Astrocyte of the spinal cord (primary cell): ENCODE data around the gene MTNR1A.

Experiments
- DNase-seq: peaks from one replicate; pipeline ENCODE4 v3.0.0; 2011; ENCODE audit warnings: low read depth, low spot score
- H3K4me3 ChIP-seq: 2 replicates; pipeline ENCODE4 v1.5.1; 2011; ENCODE audit warnings: low read depth, mild to moderate bottlenecking, low read length, moderate library complexity
- in situ Hi-C: cut with HindIII; loops from 2 replicates; pipeline ENCODE4 v1.10.0; 2017; ENCODE audit warnings: low sequenced_read_pairs
- TF ChIP-seq, protein P1 (sequence below): IDR thresholded peaks from 2 replicates; pipeline ENCODE4 v1.5.1; 2012; ENCODE audit warnings: low read depth, mild to moderate bottlenecking, low read length, inconsistent platforms

Gene MTNR1A

DNA sequence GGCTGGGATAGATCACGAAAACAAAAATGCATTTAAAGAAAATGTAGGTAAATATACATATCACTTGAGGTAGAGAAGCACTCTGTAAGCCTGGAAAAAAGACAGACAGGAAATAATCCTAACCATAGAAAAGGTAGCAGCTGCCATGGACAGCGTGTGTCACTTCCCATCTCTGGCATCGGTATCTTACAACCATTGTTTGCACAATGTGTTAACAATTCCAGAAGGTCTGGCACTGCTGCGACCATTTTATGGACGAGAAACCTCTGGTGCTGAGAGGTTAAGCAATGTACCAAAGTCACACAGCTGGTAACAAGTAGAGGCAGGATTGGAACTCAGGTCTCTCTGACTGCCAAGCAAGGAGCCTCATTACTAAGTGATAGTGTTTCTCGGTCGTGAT lies 1.7 kb upstream of the MTNR1A start:
- no peak for DNase-seq
- H3K4me3 ChIP-seq = no peak overlapping the region
- in situ Hi-C loops = no loop called here

DNA sequence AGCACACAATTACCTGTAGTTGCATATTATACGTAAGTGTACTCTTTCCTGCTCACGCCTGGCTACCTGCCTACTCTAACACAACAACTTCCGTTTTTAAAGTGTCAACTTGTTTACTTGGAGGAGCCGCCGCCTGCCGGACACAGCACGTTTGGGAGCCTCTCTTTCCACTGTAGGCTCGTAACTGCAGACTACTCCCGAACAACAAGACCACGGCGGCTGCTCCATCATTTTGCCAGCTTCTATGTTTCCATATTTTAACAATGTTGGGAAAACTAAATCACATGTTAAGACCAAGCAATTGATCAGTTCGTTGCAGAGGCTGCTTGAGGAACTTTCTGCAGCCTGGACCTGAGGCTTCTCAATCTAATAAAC lies 841 bp downstream of the MTNR1A start:
- no peak for DNase-seq
- TF ChIP-seq, protein P1, sequence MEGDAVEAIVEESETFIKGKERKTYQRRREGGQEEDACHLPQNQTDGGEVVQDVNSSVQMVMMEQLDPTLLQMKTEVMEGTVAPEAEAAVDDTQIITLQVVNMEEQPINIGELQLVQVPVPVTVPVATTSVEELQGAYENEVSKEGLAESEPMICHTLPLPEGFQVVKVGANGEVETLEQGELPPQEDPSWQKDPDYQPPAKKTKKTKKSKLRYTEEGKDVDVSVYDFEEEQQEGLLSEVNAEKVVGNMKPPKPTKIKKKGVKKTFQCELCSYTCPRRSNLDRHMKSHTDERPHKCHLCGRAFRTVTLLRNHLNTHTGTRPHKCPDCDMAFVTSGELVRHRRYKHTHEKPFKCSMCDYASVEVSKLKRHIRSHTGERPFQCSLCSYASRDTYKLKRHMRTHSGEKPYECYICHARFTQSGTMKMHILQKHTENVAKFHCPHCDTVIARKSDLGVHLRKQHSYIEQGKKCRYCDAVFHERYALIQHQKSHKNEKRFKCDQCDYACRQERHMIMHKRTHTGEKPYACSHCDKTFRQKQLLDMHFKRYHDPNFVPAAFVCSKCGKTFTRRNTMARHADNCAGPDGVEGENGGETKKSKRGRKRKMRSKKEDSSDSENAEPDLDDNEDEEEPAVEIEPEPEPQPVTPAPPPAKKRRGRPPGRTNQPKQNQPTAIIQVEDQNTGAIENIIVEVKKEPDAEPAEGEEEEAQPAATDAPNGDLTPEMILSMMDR = peak; percentile 18
- H3K4me3 ChIP-seq = peak overlapping the region; percentile 27
- in situ Hi-C loops = no loop called here

More for the DNA sequence above, 1.7 kb upstream of the MTNR1A start:
- TF ChIP-seq, protein P1 = no peak

DNA sequence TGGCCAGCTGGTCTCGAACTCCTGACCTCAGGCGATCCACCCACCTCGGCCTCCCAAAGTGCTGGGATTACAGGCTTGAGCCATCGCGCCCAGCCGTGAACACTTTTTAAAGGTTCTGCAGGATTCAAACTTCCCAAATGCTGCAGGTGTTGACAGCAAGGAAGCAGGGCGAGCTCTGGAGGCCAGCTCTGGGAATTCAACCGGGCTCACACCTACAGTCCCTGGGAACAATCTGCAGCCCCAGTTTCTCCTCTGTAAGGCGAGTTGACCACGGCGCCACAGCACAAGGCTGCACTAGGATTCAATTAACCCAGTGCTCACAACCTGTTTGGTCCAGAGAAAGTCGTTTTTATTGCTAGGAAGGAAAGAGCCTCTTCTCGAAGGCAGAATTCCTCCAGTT lies 1.6 kb downstream of the MTNR1A start:
- TF ChIP-seq, protein P1 = no peak

DNA sequence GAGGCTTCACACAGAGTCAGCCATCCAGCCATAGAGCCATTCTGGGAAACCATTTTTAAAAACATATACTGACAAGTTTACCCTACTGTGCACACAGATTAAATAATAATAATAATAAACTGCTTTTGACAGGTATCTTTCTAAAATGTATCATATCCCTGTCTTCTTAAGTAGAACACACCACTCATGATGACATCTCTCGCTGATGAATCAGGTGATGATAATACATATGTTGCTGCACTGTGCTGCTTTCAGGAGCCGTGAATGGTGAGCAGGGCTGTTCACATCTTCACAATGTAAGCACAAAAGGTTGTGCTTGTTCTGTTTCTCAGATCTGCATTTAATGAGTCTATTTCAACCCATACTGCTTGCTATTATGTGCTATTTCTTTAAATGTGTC lies 3.5 kb downstream of the MTNR1A start:
- H3K4me3 ChIP-seq = no peak overlapping the region
- DNase-seq = no peak
- TF ChIP-seq, protein P1 = no peak
- in situ Hi-C loops = no loop called here

More for the DNA sequence above, 1.6 kb downstream of the MTNR1A start:
- no peak for DNase-seq
- in situ Hi-C loops = no loop called here
- no peak overlapping the region for H3K4me3 ChIP-seq

DNA sequence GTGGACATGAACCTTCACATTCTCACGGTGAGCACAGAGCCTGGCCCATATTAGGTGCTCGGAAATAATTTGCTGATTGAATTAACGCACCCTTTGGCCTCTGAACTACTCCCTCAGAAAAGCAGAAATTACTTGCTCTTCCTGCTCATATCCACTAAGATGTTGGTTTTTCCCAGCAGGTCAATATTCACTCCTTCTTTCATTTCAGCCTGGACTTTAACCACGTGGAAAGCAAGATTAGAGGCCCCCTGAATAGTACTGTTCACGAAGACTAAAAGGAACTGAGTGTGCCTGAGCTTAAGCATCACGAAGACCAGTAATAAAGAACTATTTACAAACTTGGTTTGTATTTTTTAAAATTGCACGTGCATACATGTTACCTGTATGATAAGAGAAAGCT lies 9.9 kb downstream of the MTNR1A start:
- H3K4me3 ChIP-seq = no peak overlapping the region
- no peak for DNase-seq
- TF ChIP-seq, protein P1 = no peak
- in situ Hi-C loops = no loop called here

DNA sequence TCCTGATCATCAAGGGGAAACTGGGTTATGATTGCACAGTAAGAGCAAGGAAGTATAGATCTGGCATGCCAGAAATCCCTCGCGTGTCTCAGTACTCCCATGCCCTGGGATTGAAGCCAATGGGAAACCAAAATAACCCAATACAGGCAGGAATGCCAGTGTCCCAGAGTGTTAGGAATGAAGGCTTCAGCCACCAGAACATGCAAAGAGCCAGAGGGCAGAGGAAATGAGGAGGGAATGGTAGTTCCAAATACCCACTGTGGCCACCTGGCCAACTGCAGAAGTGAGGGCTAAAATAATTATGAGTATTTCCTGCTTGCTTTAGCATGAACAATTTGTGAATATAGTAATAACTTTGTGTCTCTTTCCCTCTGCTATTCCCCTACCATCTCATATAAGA lies 12.2 kb downstream of the MTNR1A start:
- no peak for DNase-seq
- in situ Hi-C loops = no loop called here
- TF ChIP-seq, protein P1 = no peak
- no peak overlapping the region for H3K4me3 ChIP-seq

DNA sequence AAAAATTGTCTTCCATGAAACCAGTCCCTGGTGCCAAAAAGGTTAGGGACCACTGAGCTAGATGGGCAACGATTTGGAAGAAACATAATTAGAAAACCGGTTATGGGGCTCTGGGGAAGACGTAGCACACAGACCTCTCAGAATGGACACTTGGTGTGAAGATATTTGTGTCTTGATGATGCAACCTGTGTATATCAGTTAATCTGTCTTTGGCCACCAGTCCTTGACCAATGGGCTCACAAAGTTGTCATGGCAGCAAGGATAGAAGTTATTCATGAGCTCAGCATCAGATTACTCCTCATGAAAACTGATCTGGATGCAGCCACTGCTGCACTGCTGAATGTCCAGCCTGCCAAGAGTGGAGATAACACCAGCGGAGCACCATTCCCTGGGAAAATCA lies 13.6 kb downstream of the MTNR1A start:
- H3K4me3 ChIP-seq = no peak overlapping the region
- in situ Hi-C loops = no loop called here
- TF ChIP-seq, protein P1 = no peak
- no peak for DNase-seq
